Tibial artery (tissue), 4 donors: Measurements from ENCODE around the gene TCN1.
"Not testable (repeated sequence)": the region's sequence is repeated elsewhere in the genome, so short reads cannot be mapped to it uniquely, and the experiment has no call there.

Source experiments
- DNase-seq, 2 donors: peaks; one replicate each; pipeline ENCODE4 v3.0.0-alpha.2; 2019
- H3K27ac ChIP-seq, 2 donors: fragments of 200-600 bp; sonication (generic) in 1 of 2; 1 replicate in 1 of 2; 2 replicates in 1 of 2; pipeline ENCODE4 v1.5.1; 2018 to 2019; ENCODE audit warnings: mild to moderate bottlenecking in 1 of 2
- H3K27me3 ChIP-seq, 2 donors: fragments of 200-600 bp; sonication (generic) in 1 of 2; one replicate each; pipeline versions ENCODE4 v1.5.1 to v1.6.0; 2016 to 2019
- H3K36me3 ChIP-seq, 3 donors: fragments of 200-600 bp; sonication (generic) in 2 of 3; one replicate each; pipeline ENCODE4 v1.5.1; 2016 to 2019; ENCODE audit warnings: mild to moderate bottlenecking in 2 of 3
- H3K4me1 ChIP-seq, 4 donors: fragments of 200-600 bp; sonication (generic) in 2 of 4; 1 replicate in 3 of 4; 2 replicates in 1 of 4; pipeline ENCODE4 v1.5.1; 2016 to 2019
- H3K4me3 ChIP-seq, 2 donors: fragments of 200-600 bp; sonication (generic) in 1 of 2; 1 replicate in 1 of 2; 2 replicates in 1 of 2; pipeline ENCODE4 v1.5.1; 2018 to 2019; ENCODE audit warnings: mild to moderate bottlenecking in 2 of 2
- H3K9me3 ChIP-seq, 3 donors: fragments of 200-600 bp; sonication (generic) in 1 of 3; one replicate each; pipeline ENCODE4 v1.5.1; 2016 to 2019
- CTCF ChIP-seq, 2 experiments: fragments of 200-600 bp in 1 of 2; fragments of 450-650 bp in 1 of 2; IDR thresholded peaks; one replicate each; pipeline ENCODE4 v1.5.1; 2017 to 2019; ENCODE audit warnings: antibody characterized with exemption in 2 of 2, mild to moderate bottlenecking in 1 of 2, moderate library complexity in 1 of 2
- intact Hi-C: fragments of 100-400 bp; cut with DNase I; formaldehyde crosslinking; loops from one replicate; pipeline ENCODE4 v1.15.0; 2023; ENCODE audit warnings: low total_unique reads

The TCN1 gene

GRCh38 chr11:59822989-59823566 lies 43.2 kb downstream of the TCN1 start:
- no peaks in the 10 kb centered on the region for H3K36me3 ChIP-seq
- no peak overlapping the region for H3K27ac ChIP-seq
- DNase-seq = no peak
- peaks cover 0 to 8% (median 0%) of the 10 kb centered on the region in 4 donors for H3K4me1 ChIP-seq
- H3K27me3 ChIP-seq = no peaks in the 10 kb centered on the region
- no peaks in the 10 kb centered on the region for H3K9me3 ChIP-seq
- intact Hi-C loops = no loop called here
- TF ChIP-seq CTCF (IDR thresholded peaks at IDR 0.05) = peak; percentile 23 to 30
- H3K4me3 ChIP-seq = no peak overlapping the region

- peaks cover 0 to 8% (median 0%) of the 10 kb centered on the region in 4 donors for H3K4me1 ChIP-seq
- no peak for DNase-seq
- intact Hi-C loops = no loop called here
- no peaks in the 10 kb centered on the region for H3K36me3 ChIP-seq
- no peak overlapping the region for H3K27ac ChIP-seq
- TF ChIP-seq CTCF (IDR thresholded peaks at IDR 0.05) = no peak
- no peaks in the 10 kb centered on the region for H3K27me3 ChIP-seq
- no peak overlapping the region for H3K4me3 ChIP-seq
- no peaks in the 10 kb centered on the region for H3K9me3 ChIP-seq
These were observed 47.7 kb downstream of the TCN1 start for GRCh38 chr11:59818572-59818971.

- intact Hi-C loops = not testable (repeated sequence)
These were observed 49.9 kb downstream of the TCN1 start for GRCh38 chr11:59816434-59816833.

GRCh38 chr11:59815754-59816153 lies 50.5 kb downstream of the TCN1 start:
- peaks cover 0 to 5% (median 0%) of the 10 kb centered on the region in 4 donors for H3K4me1 ChIP-seq
- H3K27me3 ChIP-seq = no peaks in the 10 kb centered on the region
- H3K36me3 ChIP-seq = no peaks in the 10 kb centered on the region
- no peak overlapping the region for H3K27ac ChIP-seq
- no peak for TF ChIP-seq CTCF (IDR thresholded peaks at IDR 0.05)
- no peaks in the 10 kb centered on the region for H3K9me3 ChIP-seq
- no peak overlapping the region for H3K4me3 ChIP-seq
- DNase-seq = no peak
- intact Hi-C loops = no loop called here

More at GRCh38 chr11:59816434-59816833, 49.9 kb downstream of the TCN1 start:
- H3K9me3 ChIP-seq, H3K4me3 ChIP-seq, DNase-seq, H3K27me3 ChIP-seq, H3K27ac ChIP-seq, H3K36me3 ChIP-seq, H3K4me1 ChIP-seq: not testable (repeated sequence)

GRCh38 chr11:59814021-59814420 lies 52.3 kb downstream of the TCN1 start:
- Histone ChIP-seq H3K36me3 (no peaks in the 10 kb centered on the region), H3K4me1 (peaks cover 0 to 16% (median 8%) of the 10 kb centered on the region in 4 donors), H3K4me3 (no peak overlapping the region), H3K9me3 (no peaks in the 10 kb centered on the region), H3K27ac (no peak overlapping the region), H3K27me3 (no peaks in the 10 kb centered on the region)
- intact Hi-C loops = no loop called here
- no peak for TF ChIP-seq CTCF (IDR thresholded peaks at IDR 0.05)
- DNase-seq = no peak

- Histone ChIP-seq H3K4me1 (peaks cover 0 to 16% (median 8%) of the 10 kb centered on the region in 4 donors), H3K9me3 (no peaks in the 10 kb centered on the region), H3K4me3 (no peak overlapping the region), H3K27me3 (no peaks in the 10 kb centered on the region), H3K36me3 (peaks cover 0 to 3% (median 0%) of the 10 kb centered on the region in 3 donors), H3K27ac (no peak overlapping the region)
- TF ChIP-seq CTCF (IDR thresholded peaks at IDR 0.05) = no peak
- DNase-seq = no peak
- intact Hi-C loops = no loop called here
These were observed 52.9 kb downstream of the TCN1 start for GRCh38 chr11:59813364-59813763.
